GM12878 (cell line): Measurements from ENCODE around the gene ANKRD17. TPM values are rescaled to one million over a fixed set of nuclear protein-coding genes. Genes with fewer than 3 reads are reported as not detected.

Experiments used
- ATAC-seq: fragments of 200-7000 bp; cut with Tn5 transposase; 3 replicates; pipeline ENCODE4 v1.9.1; 2020; ENCODE audit warnings: mild to moderate bottlenecking, moderate library complexity
- BruUV-seq: library from RNA; stranded (reverse); fragments of 400-500 nt; replicated peaks from 2 replicates; lab custom pipeline; 2021; lab: Mats Ljungman, UMichigan
- CTCF ChIA-PET: fragments of 300-600 bp; sonication (Branson Sonifier 250); formaldehyde crosslinking; extraction: SDS; loops from one replicate; lab custom pipeline; 2021; ENCODE audit warnings: inconsistent platforms; lab: Yijun Ruan, JAX
- POLR2A ChIA-PET: fragments of 350-600 bp; formaldehyde crosslinking; extraction: SDS; loops from one replicate; lab custom pipeline; 2021; ENCODE audit warnings: inconsistent platforms; lab: Charles Lee
- RAD21 ChIA-PET: fragments of 300-600 bp; sonication (Branson Sonifier 250); formaldehyde crosslinking; loops from one replicate; lab custom pipeline; 2023; ENCODE audit warnings: antibody characterized with exemption; ENCODE audit not compliant: unreplicated experiment; lab: Charles Lee
- SMC1A ChIA-PET: fragments of 300-600 bp; sonication (Branson Sonifier 250); formaldehyde crosslinking; loops from one replicate; lab custom pipeline; 2023; ENCODE audit not compliant: unreplicated experiment, uncharacterized antibody; lab: Charles Lee
- DNase-seq: peaks from one replicate; pipeline ENCODE4 v3.0.0-alpha.2; 2011; ENCODE audit warnings: low read depth, low spot score
- FAIRE-seq: peaks from 3 replicates; lab custom pipeline; 2011; peaks lifted over from hg19 to GRCh38; lab: Jason Lieb, UNC
- H2AFZ ChIP-seq: 2 replicates; pipeline ENCODE4 v1.6.0; 2011; ENCODE audit warnings: low read depth, low read length, control low read depth; ENCODE audit not compliant: control insufficient read depth
- H3K27ac ChIP-seq: 2 replicates; pipeline ENCODE4 v1.5.1; 2011; ENCODE audit warnings: control low read depth; ENCODE audit not compliant: control insufficient read depth, insufficient read depth
- H3K27me3 ChIP-seq, 2 experiments: replicated peaks in 1 of 2; 2 replicates each; pipeline versions ENCODE4 v1.6.0 to v1.6.1; 2011; ENCODE audit warnings: low read length in 1 of 2; ENCODE audit not compliant: control insufficient read depth in 2 of 2, insufficient read depth in 2 of 2
- H3K36me3 ChIP-seq, 2 experiments: 2 replicates each; pipeline ENCODE4 v1.5.1; 2011; ENCODE audit warnings: low read length in 1 of 2; ENCODE audit not compliant: control insufficient read depth in 2 of 2, insufficient read depth in 2 of 2
- H3K4me1 ChIP-seq: 2 replicates; pipeline ENCODE4 v1.6.1; 2011; ENCODE audit warnings: mild to moderate bottlenecking, low read length, moderate library complexity, mixed read lengths; ENCODE audit not compliant: control insufficient read depth, insufficient read depth
- H3K4me2 ChIP-seq: 2 replicates; pipeline ENCODE4 v1.6.0; 2011; ENCODE audit warnings: control low read depth; ENCODE audit not compliant: control insufficient read depth, insufficient read depth
- H3K4me3 ChIP-seq: fragments of 200-600 bp; sonication (generic); 2 replicates; pipeline ENCODE4 v1.5.1; 2016
- H3K79me2 ChIP-seq: 2 replicates; pipeline ENCODE4 v1.6.0; 2011; ENCODE audit warnings: low read length; ENCODE audit not compliant: control insufficient read depth, insufficient read depth
- H3K9ac ChIP-seq: 2 replicates; pipeline ENCODE4 v1.8.0; 2011; ENCODE audit warnings: low read length, control low read depth, mixed read lengths; ENCODE audit not compliant: control insufficient read depth, insufficient read depth
- H3K9me3 ChIP-seq: replicated peaks from 3 replicates; pipeline ENCODE4 v1.5.1; 2011; ENCODE audit warnings: mild to moderate bottlenecking, low read length; ENCODE audit not compliant: control insufficient read depth, insufficient read depth
- H4K20me1 ChIP-seq: 2 replicates; pipeline ENCODE4 v1.6.0; 2011; ENCODE audit not compliant: control insufficient read depth, insufficient read depth
- JUNB ChIP-seq: IDR thresholded peaks from 2 replicates; pipeline ENCODE4 v1.6.1; 2016; ENCODE audit warnings: antibody characterized with exemption, mild to moderate bottlenecking
- MEF2A ChIP-seq: IDR thresholded peaks from 2 replicates; pipeline ENCODE4 v1.6.1; 2011; ENCODE audit warnings: low read depth, mild to moderate bottlenecking, low read length, moderate library complexity; ENCODE audit not compliant: insufficient read depth
- PAX5 ChIP-seq: IDR thresholded peaks from 2 replicates; pipeline ENCODE4 v1.6.1; 2011; ENCODE audit warnings: low read depth, low read length, borderline replicate concordance
- PML ChIP-seq: IDR thresholded peaks from 2 replicates; pipeline ENCODE4 v1.6.1; 2012; ENCODE audit warnings: low read length, inconsistent platforms
- SP1 ChIP-seq: IDR thresholded peaks from one replicate; pipeline ENCODE4 v1.6.1; 2011; ENCODE audit warnings: low read depth, low read length
- SREBF2 ChIP-seq: IDR thresholded peaks from 2 replicates; pipeline ENCODE4 v1.6.1; 2012; ENCODE audit warnings: mild to moderate bottlenecking, low read length
- WGBS: methylation state at CpG from one replicate; pipeline ENCODE4 v1.1.6; 2016; ENCODE audit warnings: low lambda C conversion rate; ENCODE audit not compliant: insufficient replicate concordance, insufficient coverage; ENCODE audit errors: missing lambda C conversion rate; 5-methylcytosine and 5-hydroxymethylcytosine counted together
- in situ Hi-C: fragments of 300-500 bp; cut with MboI; formaldehyde crosslinking; loops from 9 replicates; pipeline ENCODE4 v1.14.3; 2018; ENCODE audit warnings: mixed read lengths
- intact Hi-C: fragments of 100-400 bp; cut with micrococcal nuclease; formaldehyde crosslinking; loops from one replicate; pipeline ENCODE4 v1.14.2; 2022; ENCODE audit not compliant: unreplicated experiment
- polyA plus RNA-seq, 11 experiments: library from polyadenylated mRNA; depleted of rRNA in 4 of 11; unstranded in 6 of 11; stranded (reverse) in 5 of 11; fragments of >200 nt; fragmentation: Nextera tagmentation in 4 of 11; fragmentation: Illumina TruSeq in 1 of 11; extraction: Ambion mirVana in 4 of 11; extraction: Trizol in 1 of 11; gene quantifications; 1 replicate in 1 of 11; 2 replicates in 10 of 11; pipeline versions ENCODE4 v1.2.1 to v1.2.3, GENCODE V29; 2011 to 2016; ENCODE audit warnings: inconsistent platforms in 2 of 11, missing spikeins in 2 of 11, low read depth in 1 of 11
- total RNA-seq, 4 experiments: library from RNA; depleted of rRNA in 3 of 4; stranded (reverse); fragments of >200 nt in 3 of 4; fragmentation: Illumina TruSeq in 1 of 4; extraction: Trizol in 1 of 4; gene quantifications; 2 replicates each; pipeline versions ENCODE4 v1.2.1 to v1.2.3, GENCODE V29; 2013 to 2021
- TF ChIP-seq, protein P1 (sequence below): fragments of 450-650 bp; IDR thresholded peaks from 2 replicates; pipeline ENCODE4 v1.6.1; 2017; ENCODE audit warnings: low read depth, mild to moderate bottlenecking, moderate library complexity
- TF ChIP-seq, protein P2 (sequence below): IDR thresholded peaks from 2 replicates; pipeline ENCODE4 v1.6.1; 2011; ENCODE audit warnings: borderline replicate concordance, low read depth, mild to moderate bottlenecking, moderate library complexity, mixed read lengths, low read length; ENCODE audit not compliant: insufficient read depth; ENCODE audit errors: extremely low read length
- TF ChIP-seq, protein P3 (sequence below): IDR thresholded peaks from 2 replicates; pipeline ENCODE4 v1.6.1; 2011; ENCODE audit warnings: borderline replicate concordance, low read depth, mild to moderate bottlenecking, moderate library complexity, low read length; ENCODE audit not compliant: insufficient read depth, poor library complexity, severe bottlenecking

ANKRD17 gene
- total and polyA plus RNA-seq, 10 of the 15 experiments (the other 5 are each of a cell fraction or from before 2014, with no cell fraction given): 11.7 to 46.5 (median 32.6) TPM

DNA sequence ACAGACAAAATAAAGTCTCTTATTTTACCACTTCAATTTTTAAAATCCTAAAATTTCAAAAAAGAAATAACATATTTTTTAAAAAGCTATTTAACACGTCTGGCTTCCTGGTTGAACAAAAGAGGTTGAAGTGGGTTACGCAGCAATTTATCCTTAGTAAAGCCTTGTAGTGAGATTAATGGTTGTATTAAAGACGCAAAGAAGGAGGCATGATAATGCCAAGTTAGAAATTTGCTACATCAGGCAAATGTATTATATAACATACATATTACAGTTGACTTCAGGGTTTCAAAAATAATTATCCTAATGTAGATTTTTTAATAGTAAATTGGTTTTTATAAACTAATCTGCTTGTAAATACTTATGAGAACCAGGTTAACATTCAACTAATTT, 35.3 kb downstream of the ANKRD17 start:
- ChIA-PET SMC1A (interaction anchor here (0.6 to 2.0 kb wide), 9 partner anchors 9 to 135 kb away, joined by 3 to 7 read pairs (median 3); partner anchors contain the start of gene ANKRD17), POLR2A (interaction anchor here (1.0 to 1.1 kb wide), 3 partner anchors 20 to 36 kb away, joined by 3 to 4 read pairs (median 3); no protein-coding TSS in a partner anchor), RAD21 (interaction anchor here (1.2 kb wide), 1 partner anchor 35 kb away, joined by 3 read pairs; the partner anchor contains the start of gene ANKRD17), CTCF (interaction anchor here (0.9 to 2.1 kb wide), 5 partner anchors 11 to 34 kb away, joined by 3 to 11 read pairs (median 4); no protein-coding TSS in a partner anchor)
- Histone ChIP-seq H3K4me3 (no peak overlapping the region), H3K36me3 (peaks cover 0 to 3% of the 10 kb centered on the region in 2 experiments; a peak in 1 of 4 replicates), H4K20me1 (no peaks in the 10 kb centered on the region), H3K4me2 (peak overlapping the region; percentile 70; the same call in 1 of the 2 replicates), H3K27me3 (no peaks in the 10 kb centered on the region), H2AFZ (no peak overlapping the region), H3K4me1 (peaks cover 11% of the 10 kb centered on the region), H3K9ac (no peak overlapping the region), H3K79me2 (peaks cover 66% of the 10 kb centered on the region), H3K9me3 (no peaks in the 10 kb centered on the region), H3K27ac (no peak overlapping the region)
- 99% methylated on average over 3 of the region's 3 CpGs for WGBS
- ATAC-seq (no peak), FAIRE-seq (no peak), DNase-seq (no peak)
- BruUV-seq: no TSS peak
- TF ChIP-seq JUNB: peak; percentile 9; the same call in 1 of the 2 replicates
- TF ChIP-seq SP1: no peak
- no peak for TF ChIP-seq SREBF2
- TF ChIP-seq PAX5: no peak
- TF ChIP-seq, protein P1, sequence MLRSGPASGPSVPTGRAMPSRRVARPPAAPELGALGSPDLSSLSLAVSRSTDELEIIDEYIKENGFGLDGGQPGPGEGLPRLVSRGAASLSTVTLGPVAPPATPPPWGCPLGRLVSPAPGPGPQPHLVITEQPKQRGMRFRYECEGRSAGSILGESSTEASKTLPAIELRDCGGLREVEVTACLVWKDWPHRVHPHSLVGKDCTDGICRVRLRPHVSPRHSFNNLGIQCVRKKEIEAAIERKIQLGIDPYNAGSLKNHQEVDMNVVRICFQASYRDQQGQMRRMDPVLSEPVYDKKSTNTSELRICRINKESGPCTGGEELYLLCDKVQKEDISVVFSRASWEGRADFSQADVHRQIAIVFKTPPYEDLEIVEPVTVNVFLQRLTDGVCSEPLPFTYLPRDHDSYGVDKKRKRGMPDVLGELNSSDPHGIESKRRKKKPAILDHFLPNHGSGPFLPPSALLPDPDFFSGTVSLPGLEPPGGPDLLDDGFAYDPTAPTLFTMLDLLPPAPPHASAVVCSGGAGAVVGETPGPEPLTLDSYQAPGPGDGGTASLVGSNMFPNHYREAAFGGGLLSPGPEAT: no peak
- no peak for TF ChIP-seq MEF2A
- TF ChIP-seq, protein P2, sequence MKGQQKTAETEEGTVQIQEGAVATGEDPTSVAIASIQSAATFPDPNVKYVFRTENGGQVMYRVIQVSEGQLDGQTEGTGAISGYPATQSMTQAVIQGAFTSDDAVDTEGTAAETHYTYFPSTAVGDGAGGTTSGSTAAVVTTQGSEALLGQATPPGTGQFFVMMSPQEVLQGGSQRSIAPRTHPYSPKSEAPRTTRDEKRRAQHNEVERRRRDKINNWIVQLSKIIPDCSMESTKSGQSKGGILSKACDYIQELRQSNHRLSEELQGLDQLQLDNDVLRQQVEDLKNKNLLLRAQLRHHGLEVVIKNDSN: no peak
- no peak for TF ChIP-seq PML
- TF ChIP-seq, protein P3, sequence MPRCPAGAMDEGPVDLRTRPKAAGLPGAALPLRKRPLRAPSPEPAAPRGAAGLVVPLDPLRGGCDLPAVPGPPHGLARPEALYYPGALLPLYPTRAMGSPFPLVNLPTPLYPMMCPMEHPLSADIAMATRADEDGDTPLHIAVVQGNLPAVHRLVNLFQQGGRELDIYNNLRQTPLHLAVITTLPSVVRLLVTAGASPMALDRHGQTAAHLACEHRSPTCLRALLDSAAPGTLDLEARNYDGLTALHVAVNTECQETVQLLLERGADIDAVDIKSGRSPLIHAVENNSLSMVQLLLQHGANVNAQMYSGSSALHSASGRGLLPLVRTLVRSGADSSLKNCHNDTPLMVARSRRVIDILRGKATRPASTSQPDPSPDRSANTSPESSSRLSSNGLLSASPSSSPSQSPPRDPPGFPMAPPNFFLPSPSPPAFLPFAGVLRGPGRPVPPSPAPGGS: no peak
- in situ Hi-C loops: no loop called here
- intact Hi-C loops: no loop called here
